NCI-H69 (cell line): ENCODE measurements around the gene MMP15.
"Not testable (repeated sequence)": the region's sequence is repeated elsewhere in the genome, so short reads cannot be mapped to it uniquely, and the experiment has no call there.

Experiments
- DNase-seq: peaks from one replicate; lab custom pipeline; 2025; lab: John Stamatoyannopoulos, UW

MMP15 gene

DNA sequence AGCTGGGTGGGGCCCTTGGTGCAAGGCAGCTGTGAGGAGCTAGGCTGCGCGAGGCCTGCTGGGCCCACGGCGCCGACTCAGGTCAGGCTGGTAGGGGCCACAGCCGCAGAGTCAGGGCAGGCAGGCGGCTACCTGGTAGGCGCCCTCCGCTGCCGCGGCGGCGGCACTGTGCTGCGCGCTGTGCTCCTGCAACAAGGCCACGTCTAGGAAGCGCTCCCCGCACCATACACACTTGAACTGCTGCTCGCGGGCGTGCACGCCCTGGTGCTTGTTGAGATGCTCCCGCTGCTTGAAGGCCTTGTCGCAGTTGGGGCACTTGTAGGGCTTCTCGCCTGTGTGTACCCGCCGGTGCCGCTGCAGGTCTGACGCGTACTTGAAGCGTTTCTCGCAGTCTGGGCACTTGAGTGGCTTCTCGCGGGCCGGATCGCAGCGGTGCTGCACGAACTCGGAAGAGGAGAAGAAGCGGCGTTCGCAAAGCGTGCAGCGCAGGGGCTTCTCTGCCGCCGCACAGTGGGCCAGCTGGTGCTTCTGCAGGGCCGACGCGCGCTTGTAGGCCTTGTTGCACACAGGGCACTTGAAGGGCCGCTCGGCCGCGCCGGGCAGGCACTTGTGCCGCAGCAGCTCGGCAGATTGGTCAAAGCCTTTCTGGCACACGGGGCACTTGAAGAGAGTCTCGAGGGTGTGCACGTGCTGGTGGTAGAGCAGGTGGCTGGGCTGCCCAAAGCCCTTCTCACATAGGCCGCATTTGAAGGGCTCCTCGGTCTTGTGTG is 29.0 kb upstream of the MMP15 start:
- no peak for DNase-seq

DNA sequence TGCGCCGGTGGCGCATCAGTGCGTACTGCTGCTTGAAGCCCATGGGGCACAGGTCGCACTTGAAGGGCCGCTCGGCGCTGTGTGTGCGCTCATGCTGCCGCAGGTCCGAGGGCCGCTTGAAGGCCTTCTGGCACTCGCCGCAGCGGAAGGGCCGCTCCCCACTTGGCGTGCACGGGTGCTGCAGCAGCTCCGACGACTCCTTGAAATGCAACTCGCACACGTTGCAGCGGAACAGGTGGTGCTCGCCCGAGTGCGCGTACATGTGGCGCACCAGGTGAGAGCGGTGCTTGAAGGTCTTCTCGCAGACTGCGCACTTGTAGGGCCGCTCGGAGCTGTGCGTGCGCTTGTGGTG is 28.4 kb upstream of the MMP15 start:
- DNase-seq: no peak

DNA sequence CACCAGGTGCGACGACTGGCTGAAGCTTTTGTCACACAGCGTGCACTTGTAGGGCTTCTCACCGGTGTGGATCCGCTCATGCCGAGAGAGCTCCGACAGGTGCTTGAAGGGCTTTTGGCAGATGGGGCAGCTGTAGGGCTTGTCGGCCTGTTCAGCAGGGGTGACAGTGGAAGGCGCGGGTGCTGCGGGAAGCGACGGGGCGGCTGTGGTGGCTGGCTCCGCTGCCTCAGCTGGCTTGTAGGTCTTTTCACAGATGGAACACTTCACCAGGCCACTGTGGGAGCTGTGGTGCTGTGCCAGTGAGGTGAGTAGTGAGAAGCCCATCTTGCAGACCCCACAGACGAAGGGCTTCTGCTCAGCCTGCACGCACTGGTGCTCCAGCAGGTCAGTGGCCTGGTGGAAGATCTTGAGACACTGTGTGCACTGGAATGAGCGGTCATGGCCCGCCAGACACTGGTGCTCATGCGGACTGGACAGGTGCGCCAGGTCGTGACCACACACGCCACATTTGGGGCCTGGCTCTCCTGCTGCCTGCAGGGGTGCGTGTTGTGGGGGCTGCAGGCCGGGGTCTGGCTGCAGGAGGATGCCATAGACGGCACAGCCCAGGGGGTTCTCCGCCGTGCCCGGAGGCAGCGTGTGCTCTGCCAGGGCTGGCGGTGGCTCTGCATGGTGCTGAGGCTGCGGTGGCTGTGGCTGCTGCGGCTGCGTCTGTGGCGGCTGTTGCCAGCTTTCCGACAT is 27.9 kb upstream of the MMP15 start:
- no peak for DNase-seq

DNA sequence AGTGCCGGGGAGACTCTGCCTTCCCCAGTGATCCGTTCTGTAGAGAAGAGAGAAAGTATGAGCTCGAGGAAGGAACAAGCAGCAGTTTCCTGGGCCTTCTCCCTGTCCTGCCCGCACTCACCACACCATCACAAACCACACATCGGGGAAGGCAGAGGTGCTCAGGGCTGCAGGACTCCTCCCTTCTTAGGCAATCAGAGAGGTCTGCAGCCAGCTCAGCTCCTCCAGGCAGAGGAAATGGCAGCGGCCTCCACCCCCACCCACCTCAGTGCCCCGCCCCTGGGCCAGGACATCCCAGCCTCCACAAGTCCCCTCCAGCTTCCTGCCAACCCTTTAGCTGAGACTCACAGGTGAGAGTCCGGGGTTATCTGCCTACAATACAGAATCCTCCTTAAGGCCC is 27.1 kb upstream of the MMP15 start:
- no peak for DNase-seq

DNA sequence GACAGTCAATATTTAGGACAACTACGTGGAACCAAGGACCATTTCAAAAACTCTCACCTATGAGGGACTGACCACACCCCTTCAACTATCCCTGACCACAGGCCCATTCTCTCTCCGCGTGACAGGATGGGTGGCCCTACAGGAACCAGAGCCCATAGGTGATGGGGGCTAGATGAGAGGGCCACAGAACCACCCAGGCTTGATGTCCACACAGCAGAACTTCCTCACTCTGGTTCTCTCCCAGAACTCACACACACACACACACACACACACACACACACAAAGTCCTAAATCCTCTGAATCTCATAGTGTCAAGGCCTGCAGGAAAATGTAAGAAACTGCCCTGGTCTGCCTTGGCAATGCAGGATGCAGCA is 26.6 kb upstream of the MMP15 start:
- DNase-seq: no peak

DNA sequence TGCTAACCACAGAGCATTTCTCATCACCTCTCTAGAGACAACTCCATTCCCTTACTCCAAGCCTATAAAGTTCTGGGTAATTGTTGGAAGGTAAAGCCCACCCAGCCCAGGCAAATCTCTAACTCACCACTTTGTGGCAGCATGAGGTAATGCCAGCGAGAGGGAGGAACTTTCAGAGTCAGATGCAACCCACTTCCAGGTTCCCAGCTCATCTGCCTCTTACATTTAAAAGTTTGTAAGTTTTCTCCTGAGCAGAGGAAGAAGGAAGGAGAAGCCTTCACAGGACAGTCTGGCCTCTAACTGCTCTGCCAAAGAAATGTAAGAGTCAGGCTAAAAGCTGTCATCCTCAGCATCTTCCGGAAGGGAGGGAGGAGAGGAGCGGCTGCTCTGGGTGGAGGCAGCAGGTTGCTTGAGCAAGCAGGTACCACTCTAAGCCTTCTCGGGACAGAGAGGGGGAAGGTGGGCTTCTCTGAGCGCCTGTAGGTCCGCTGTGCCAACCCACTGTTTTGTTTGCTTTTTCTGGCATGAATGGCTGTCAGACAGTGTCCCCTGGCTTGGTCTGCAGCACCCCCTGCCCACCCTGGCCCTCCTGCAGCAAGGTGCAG is 26.1 kb upstream of the MMP15 start:
- no peak for DNase-seq

DNA sequence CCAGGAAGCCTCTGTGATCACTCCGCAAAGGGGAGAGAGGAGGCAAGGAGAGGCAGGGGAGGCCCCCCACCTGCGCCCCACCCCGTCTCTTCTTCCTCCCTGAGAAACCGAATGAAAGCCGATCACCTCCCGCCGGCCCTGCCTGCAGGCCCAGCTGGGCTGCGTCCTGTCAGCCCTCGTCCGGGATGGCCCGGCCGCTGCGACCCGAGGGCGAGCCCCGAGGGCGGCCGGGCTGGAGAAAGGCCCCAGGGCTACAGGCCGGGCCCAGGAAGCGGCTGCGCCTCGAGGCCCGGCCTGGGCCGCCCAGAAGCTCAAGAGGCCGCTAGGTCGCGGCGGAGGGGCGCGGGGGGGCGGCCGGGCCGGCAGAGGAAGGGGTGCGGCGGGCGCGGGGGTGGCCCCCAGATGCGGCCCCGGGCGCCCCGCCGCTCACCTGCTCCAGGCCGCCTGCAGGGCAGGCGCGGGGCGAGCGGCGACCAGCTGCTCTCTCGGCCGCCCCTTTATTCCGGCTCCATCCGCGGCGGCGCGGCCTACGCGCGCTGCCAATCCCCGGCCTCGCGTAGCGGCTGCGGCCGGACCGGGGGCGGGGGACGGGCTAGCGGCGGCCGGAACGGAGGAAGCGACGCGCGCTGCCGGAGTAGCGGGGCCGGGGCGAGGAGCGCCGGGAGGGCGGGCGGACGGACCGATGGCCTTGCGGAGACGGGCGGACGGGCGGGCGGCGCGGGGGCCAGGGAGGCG is 25.4 kb upstream of the MMP15 start, which contains the start of gene ZNF319:
Gene ZNF319 (minus strand): TSS at position 702 of the 735 bp plus-strand sequence. CDS start 2,407 bp downstream, outside the sequence.
- no peak for DNase-seq

DNA sequence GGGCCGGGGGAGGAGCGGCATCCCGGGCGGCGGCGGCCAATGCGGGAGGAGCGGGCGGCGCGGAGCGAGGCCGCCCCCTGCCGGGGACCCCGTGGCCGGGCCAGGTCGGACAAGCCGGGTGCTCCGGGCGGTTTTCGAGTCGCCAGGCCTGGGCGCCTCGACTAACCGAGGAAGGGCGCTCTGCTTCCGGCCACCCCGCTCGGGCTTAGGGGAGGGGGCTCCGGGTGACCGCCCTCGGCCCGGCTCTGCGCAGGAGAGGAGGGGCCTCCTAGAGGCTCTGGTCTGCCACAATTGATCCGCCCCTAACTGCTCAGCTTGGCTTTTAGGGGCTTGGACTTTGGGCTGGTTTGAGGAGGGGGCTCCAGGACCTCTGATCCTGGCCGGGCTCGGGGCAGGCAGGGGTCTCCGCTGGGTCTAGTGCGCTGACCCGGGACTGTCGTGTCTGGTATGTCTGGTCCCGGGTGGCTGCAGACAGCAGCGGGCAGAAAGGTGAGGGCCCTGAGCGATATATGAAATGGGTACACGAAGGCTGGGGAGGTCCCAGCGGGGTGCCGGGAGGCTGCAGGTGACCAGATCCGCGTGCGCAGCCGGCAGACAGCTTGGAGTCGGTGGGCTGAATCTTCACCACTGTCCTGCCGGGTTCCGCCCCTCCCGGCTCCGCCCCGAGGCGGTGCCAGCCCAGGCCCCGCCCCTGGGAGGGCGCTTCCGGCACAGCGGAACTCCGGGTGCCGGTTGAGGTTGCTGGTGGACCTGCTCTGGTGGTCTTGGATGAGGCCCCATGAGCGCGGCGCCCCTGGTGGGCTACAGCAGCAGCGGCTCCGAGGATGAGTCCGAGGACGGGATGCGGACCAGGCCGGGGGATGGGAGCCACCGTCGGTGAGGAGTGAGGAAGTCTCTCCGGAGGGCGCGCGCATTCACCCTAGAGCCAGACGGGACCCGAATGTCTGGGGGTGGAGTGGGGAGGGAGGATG is 24.6 kb upstream of the MMP15 start, which contains the start of gene USB1:
Gene USB1 (plus strand): TSS at position 702 of the 971 bp plus-strand sequence. CDS start 77 bp downstream, at position 779.
- peak; percentile 89 for DNase-seq

DNA sequence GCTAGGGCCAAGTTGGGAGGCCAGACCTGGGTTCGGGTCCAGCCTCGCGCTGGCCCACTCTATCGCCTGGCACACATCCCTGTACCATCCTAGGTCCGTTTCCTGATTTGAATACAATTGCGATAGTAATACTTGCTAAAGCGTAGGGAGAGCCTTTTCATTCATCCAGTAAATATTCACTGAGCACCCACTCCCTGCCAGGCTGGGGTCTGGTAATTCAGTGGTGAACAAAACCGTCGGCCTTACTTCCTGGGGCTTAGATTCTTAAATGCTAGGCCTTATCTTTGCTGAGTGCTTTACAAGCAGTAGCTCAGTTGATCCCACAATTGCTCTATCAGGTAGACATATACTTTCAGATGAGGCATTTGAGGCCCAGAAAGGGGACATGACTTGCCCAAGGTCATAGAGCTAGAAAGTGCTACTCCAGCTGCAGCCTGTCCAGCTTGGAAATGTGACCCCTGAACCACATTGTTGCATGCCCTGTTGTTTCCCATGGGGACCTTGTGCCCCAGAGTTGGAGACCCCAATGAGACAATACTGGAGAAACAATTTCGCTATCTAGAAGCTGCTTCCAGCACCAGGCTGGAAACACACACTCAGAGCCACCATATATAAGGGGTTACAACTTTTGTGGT is 23.7 kb upstream of the MMP15 start:
- no peak for DNase-seq

DNA sequence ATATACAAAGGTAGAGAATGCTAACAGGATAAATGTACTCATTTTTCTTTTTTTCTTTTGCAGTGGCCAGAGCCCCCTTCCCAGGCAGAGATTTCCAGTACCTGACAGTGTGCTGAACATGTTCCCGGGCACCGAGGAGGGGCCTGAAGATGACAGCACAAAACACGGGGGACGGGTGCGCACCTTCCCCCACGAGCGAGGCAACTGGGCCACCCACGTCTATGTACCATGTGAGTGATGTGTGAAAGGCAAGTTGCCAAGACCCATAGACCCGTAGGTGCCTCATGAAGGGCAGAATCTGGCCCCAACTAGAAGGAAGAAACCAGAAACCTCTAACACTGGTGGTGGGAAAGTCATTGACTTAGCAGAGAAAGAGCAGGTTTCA is 23.1 kb upstream of the MMP15 start:
- no peak for DNase-seq

DNA sequence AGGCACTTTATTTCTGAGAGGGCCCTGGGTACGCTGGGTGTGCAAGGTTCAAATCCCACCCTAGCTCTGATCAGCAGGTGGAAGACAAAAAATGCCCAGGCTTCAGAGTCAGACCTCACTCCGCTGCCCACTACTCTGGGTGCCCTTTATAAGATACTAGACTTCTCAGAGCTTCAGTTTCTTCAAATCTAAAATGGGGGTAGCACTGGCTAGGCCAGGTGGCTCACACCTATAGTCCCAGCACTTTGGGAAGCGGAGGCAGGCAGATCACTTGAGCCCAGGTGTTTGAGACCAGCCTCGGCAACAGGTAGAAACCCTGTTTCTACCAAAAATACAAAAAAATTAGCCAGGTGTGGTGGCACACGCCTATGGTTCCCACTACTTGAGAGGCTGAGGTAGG is 22.6 kb upstream of the MMP15 start:
- DNase-seq: no peak

DNA sequence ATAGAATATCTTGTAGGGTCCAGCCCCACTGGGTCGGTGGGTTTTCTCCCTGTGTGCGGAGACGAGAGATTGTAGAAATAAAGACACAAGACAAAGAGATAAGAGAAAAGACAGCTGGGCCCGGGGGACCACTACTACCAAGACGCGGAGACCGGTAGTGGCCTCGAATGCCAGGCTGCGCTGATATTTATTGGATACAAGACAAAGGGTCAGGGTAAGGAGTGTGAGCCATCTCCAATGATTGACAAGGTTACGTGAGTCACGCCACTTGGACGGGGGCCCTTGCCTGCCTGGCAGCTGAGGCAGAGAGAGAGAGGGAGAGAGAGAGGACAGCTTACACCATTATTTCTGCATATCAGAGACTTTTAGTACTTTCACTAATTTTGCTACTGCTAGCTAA is 20.8 kb upstream of the MMP15 start:
- DNase-seq: not testable (repeated sequence)

DNA sequence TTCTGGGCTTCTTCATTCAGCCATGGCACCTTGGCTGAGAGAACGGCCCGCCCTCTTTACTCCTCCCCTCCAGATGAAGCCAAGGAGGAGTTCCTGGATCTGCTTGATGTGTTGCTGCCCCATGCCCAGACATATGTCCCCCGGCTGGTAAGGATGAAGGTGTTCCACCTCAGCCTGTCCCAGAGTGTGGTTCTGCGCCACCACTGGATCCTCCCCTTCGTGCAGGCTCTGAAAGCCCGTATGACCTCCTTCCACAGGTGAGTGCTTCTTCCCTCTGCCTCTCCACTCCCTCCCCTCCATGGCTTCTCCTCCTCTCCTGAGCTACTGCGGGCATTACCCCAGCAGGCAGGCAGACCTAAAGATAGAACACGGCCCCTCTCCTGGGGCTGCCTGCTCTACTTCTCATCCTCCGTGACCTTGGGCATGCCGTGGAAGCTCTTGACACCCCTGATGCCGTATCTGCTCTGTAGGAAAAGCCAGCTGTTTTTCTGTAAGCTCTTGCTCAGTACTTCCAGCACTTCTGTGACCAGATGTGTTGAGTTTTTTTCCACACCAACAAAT is 15.6 kb upstream of the MMP15 start:
- no peak for DNase-seq

DNA sequence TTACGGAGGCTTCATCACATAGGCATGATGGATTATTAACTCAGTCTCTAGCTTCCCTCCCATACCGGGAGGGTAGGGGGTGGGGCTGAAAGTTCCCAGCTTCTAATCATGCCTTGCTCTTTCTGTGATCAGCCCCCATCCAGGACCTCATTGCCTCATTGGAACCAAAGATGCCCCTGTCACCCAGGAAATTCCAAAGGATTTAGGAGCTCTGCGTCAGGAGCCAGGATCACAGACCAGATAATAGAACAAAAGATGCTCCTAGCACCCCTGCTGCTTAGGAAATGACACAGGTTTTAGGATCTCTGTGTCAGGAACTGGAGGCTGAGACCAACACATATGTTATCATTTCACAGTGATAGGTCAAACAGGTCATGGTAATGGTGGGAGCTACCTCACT is 14.7 kb upstream of the MMP15 start:
- no peak for DNase-seq

DNA sequence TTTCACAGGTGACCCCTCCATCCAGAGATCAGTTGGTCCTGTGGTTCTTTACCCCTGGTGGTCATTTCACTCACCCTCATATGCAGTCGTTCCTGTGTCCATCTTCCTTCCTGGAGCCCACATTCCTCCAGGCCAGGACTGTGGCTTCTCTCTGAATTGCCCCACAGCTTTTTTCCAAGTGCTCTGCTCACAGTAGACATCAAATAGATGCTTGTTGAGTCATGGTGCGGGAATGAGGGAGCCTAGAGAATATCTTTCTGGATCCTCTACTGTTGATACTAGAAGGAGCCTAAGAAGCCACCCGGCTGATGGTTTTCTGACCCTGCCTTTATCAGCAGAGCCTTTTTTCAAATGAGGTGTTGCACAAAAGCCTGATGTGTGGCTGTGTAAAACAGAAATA is 13.9 kb upstream of the MMP15 start:
- no peak for DNase-seq

DNA sequence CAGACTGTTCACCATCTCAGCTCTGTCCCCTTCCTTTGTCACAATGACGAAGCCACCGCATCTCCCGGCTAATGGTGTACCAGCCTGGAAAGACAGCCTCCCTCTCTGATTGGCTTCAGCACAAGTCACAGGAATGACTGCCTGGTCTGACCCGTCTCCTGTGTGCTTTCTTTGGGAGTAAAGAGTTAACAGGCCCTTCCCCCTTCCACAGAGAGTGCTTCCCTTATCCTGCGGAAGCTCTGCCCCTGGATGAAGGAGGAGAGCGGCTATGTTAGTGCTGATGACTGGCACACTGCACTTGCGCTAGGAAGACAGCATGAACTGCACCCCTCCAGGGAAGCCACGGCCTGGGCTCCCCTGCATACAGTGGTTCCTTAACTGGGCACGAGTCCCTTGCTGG is 13.1 kb upstream of the MMP15 start:
- no peak for DNase-seq

DNA sequence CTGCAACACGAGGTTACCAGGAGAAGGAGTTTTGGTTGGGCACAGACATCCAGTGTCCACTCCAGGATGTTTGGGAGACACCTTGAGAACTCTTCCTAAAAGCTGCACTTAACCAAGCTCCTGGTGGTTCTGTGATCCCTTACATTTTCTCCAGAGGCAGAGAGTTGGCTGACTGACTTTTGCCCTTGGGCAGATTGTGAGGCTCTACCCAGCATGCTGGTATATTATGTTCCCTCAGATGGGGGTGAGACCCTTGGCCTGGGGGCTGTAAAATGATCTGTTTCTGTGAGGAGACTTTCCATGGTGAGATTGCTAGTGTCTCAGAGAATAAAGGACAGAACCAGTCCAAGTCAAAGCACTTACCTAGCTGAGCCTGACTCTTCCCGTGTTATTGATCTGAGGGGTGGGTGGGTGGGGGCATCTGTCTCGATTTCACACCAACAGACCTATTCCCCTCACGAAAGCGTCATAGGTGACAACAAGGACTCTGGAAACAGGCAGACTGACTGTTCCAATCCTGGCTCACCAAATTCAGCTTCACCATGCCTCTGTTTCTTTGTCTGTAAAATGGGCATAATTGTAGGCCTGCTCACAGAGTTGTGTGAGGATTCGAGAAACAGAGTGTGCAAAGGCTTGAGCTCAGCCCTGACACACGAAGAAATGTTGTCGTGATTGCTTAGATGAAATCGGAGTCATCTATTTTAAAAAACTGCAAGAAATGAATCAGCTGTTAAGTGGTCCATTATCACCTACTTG is 12.2 kb upstream of the MMP15 start:
- DNase-seq: no peak

DNA sequence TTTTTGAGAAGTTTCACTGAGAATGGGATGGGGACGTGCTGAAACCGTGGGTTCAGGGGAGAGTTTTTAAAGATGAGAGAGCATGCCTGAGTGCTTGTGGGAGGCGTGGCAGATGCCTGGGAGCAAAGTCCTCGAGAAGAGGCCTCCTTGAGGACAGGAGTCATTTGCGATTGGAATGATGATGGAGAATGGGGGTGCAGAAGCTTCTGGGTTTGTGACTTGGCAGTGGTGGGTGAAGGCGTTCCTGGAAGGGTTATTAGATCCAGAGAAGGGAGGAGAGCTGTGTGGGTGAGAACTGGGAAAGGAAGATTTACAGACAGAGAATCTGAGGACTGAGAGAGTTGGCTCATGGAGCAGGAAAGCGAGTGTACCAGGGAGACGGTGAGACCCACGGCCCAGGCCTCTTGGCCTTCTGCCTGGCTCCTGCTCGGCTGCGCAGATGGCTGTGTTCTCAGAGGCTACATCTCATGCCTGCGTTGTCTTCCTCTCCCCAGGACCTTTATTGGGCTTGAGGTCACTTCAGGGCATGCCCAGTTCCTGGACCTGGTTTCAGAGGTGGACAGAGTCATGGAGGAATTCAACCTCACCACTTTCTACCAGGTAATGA is 8.6 kb upstream of the MMP15 start:
- DNase-seq: no peak

DNA sequence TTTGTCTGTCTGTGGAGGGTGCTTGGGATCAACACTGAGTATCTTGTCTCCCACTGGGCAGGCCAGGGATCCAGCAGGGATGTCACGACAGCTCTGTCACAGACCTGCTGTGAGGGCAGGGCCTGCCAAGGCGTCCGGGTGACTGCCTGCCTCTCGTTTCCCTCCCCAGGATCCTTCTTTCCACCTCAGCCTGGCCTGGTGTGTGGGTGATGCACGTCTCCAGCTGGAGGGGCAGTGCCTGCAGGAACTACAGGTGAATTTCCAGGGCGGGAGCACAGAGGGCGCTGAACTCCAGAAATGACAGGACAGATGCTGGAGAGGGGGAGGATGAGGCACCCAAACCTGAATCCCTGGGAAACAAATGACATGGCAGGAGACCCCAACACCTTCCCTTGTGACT is 6.8 kb upstream of the MMP15 start:
- no peak for DNase-seq
